Muscle layer of colon (tissue), 2 donors: ENCODE results near the gene HS3ST6.
"Not testable (repeated sequence)": the region's sequence is repeated elsewhere in the genome, so short reads cannot be mapped to it uniquely, and the experiment has no call there.

ENCODE experiments used
- H3K27ac ChIP-seq: one replicate; pipeline ENCODE4 v1.7.0; 2013; ENCODE audit warnings: low read depth, mild to moderate bottlenecking, low read length, moderate library complexity
- H3K27me3 ChIP-seq, 2 donors: one replicate each; pipeline ENCODE4 v1.7.0; 2013; ENCODE audit warnings: low read length in 2 of 2, mild to moderate bottlenecking in 2 of 2; ENCODE audit not compliant: insufficient read depth in 2 of 2, control insufficient read depth in 1 of 2
- H3K36me3 ChIP-seq: one replicate; pipeline ENCODE4 v1.7.0; 2013; ENCODE audit warnings: mild to moderate bottlenecking, low read length; ENCODE audit not compliant: insufficient read depth
- H3K4me1 ChIP-seq: one replicate; pipeline ENCODE4 v1.7.0; 2013; ENCODE audit warnings: mild to moderate bottlenecking, low read length; ENCODE audit not compliant: insufficient read depth
- H3K4me3 ChIP-seq, 2 donors: one replicate each; pipeline ENCODE4 v1.7.0; 2013; ENCODE audit warnings: low read length in 2 of 2, low read depth in 1 of 2, mild to moderate bottlenecking in 1 of 2, moderate library complexity in 1 of 2
- H3K9ac ChIP-seq: one replicate; pipeline ENCODE4 v1.7.0; 2013; ENCODE audit warnings: low read length
- H3K9me3 ChIP-seq: one replicate; pipeline ENCODE4 v1.7.0; 2013; ENCODE audit warnings: mild to moderate bottlenecking, low read length
- donor health status: abdominal sarcoma.
- donor health status: Adenocarcinoma of cecum.

HS3ST6 gene

GRCh38 chr16:1918351-1919326 is at the start of gene HS3ST6:
Gene HS3ST6, minus strand, starts transcription at chr16:1918415. Its CDS starts 92 bp downstream, at chr16:1918323.
- no peak within 1 kb of the TSS for H3K9ac ChIP-seq
- peaks cover 16 to 75% of the 10 kb centered on the region in 2 donors for H3K27me3 ChIP-seq
- no peaks in the 10 kb centered on the region for H3K9me3 ChIP-seq
- H3K4me1 ChIP-seq, result no peaks in the 10 kb centered on the region
- H3K4me3 ChIP-seq, result no peak within 1 kb of the TSS
- H3K27ac ChIP-seq, result no peak within 1 kb of the TSS
- no peaks in the 10 kb centered on the region for H3K36me3 ChIP-seq

- Histone ChIP-seq H3K36me3 (peaks cover 28% of the 10 kb centered on the region), H3K4me1 (peaks cover 22% of the 10 kb centered on the region), H3K9me3 (no peaks in the 10 kb centered on the region), H3K27me3 (no peaks in the 10 kb centered on the region), H3K27ac (peak within 1 kb of the TSS; percentile 98), H3K4me3 (peak within 1 kb of the TSS; percentile 76 to 81), H3K9ac (peak within 1 kb of the TSS; percentile 96)
These were observed 48.2 kb upstream of the HS3ST6 start, which contains the start of gene RNF151 for GRCh38 chr16:1966460-1966859. Gene RNF151, plus strand, starts transcription at chr16:1966856. Its CDS starts 26 bp downstream, at chr16:1966882.

- Histone ChIP-seq H3K9ac (peak overlapping the region; percentile 96), H3K9me3 (no peaks in the 10 kb centered on the region), H3K4me1 (peaks cover 23% of the 10 kb centered on the region), H3K27me3 (no peaks in the 10 kb centered on the region), H3K27ac (peak overlapping the region; percentile 98), H3K36me3 (peaks cover 36% of the 10 kb centered on the region), H3K4me3 (peak overlapping the region; percentile 76 to 81)
These were observed 47.3 kb upstream of the HS3ST6 start for GRCh38 chr16:1965396-1966001.

- Histone ChIP-seq H3K9ac (peak within 1 kb of the TSS; percentile 96), H3K9me3 (no peaks in the 10 kb centered on the region), H3K4me1 (peaks cover 25% of the 10 kb centered on the region), H3K4me3 (peak within 1 kb of the TSS; percentile 76 to 81), H3K27me3 (no peaks in the 10 kb centered on the region), H3K27ac (peak within 1 kb of the TSS; percentile 98), H3K36me3 (peaks cover 36% of the 10 kb centered on the region)
These were observed 46.5 kb upstream of the HS3ST6 start, which contains the start of gene RPS2 for GRCh38 chr16:1964506-1965395. Gene RPS2, minus strand, starts transcription at chr16:1964826. Its CDS starts 201 bp downstream, at chr16:1964625.

GRCh38 chr16:1963806-1964505 is 45.7 kb upstream of the HS3ST6 start:
- Histone ChIP-seq H3K36me3 (peaks cover 36% of the 10 kb centered on the region), H3K27ac (peak overlapping the region; percentile 55), H3K4me3 (peak overlapping the region; percentile 47 to 76), H3K4me1 (peaks cover 27% of the 10 kb centered on the region), H3K9me3 (no peaks in the 10 kb centered on the region), H3K9ac (peak overlapping the region; percentile 43), H3K27me3 (no peaks in the 10 kb centered on the region)

GRCh38 chr16:1962161-1963153 is 44.2 kb upstream of the HS3ST6 start:
- H3K9me3 ChIP-seq, H3K9ac ChIP-seq, H3K4me3 ChIP-seq, H3K27me3 ChIP-seq, H3K27ac ChIP-seq: not testable (repeated sequence)
- Histone ChIP-seq H3K36me3 (peaks cover 36% of the 10 kb centered on the region), H3K4me1 (peaks cover 31% of the 10 kb centered on the region)

GRCh38 chr16:1961651-1962067 is 43.4 kb upstream of the HS3ST6 start:
- H3K9ac ChIP-seq, result no peak overlapping the region
- H3K27ac ChIP-seq, result no peak overlapping the region
- no peaks in the 10 kb centered on the region for H3K9me3 ChIP-seq
- peaks cover 36% of the 10 kb centered on the region for H3K36me3 ChIP-seq
- H3K27me3 ChIP-seq, result no peaks in the 10 kb centered on the region
- H3K4me1 ChIP-seq, result peaks cover 31% of the 10 kb centered on the region
- H3K4me3 ChIP-seq, result no peak overlapping the region

- peak overlapping the region; percentile 53 for H3K9ac ChIP-seq
- H3K27me3 ChIP-seq, result no peaks in the 10 kb centered on the region
- H3K4me3 ChIP-seq, result peak overlapping the region in 1 of 2 donors; percentile 70
- H3K27ac ChIP-seq, result peak overlapping the region; percentile 47
- H3K9me3 ChIP-seq, result no peaks in the 10 kb centered on the region
- H3K36me3 ChIP-seq, result peaks cover 36% of the 10 kb centered on the region
- H3K4me1 ChIP-seq, result peaks cover 30% of the 10 kb centered on the region
These were observed 42.7 kb upstream of the HS3ST6 start for GRCh38 chr16:1960665-1961630.
